ENCODE data around the gene ITIH5. TPM values are rescaled to one million over a fixed set of nuclear protein-coding genes. Genes with fewer than 3 reads are reported as not detected.

The ITIH5 gene
- polyA plus RNA-seq, 4 donors, result 0.54 to 5.8 (median 2.4) TPM

DNA sequence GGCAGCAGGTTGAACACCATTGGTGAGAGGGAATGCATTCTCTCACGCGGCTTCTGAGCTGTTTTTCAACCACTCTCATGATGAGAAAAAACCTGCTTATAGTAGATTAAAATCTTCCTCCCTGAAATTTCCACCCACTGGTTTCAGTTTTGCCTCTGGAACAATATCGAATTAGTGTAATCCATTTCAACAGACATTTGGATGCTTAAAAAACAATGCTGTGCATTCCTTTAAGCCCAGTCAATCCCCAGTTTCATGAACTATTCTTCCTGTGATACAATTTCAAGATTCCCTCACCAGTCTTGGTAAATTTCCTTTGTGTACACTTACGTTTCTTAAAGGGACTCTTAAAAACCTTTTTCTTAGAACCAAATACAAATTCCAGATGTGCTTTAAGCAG lies 89.6 kb downstream of the ITIH5 start:
- DNase-seq (no peak), FAIRE-seq (no peak)
- H3K36me3 ChIP-seq (ENCODE audit: control insufficient read depth in 3 of 3, insufficient read depth in 2 of 3, low read depth in 1 of 3, low read length in 3 of 3), result no peaks in the 10 kb centered on the region
- no peaks in the 10 kb centered on the region for H3K9me3 ChIP-seq (ENCODE audit: control insufficient read depth in 2 of 2, insufficient read depth in 1 of 2, low read depth in 1 of 2, low read length in 1 of 2)
- H3K4me3 ChIP-seq (ENCODE audit: low read depth in 1 of 3, low read length in 3 of 3), result no peak overlapping the region
- H3K4me1 ChIP-seq (ENCODE audit: control insufficient read depth in 3 of 3, insufficient read depth in 2 of 3, low read depth in 1 of 3, low read length in 2 of 3), result no peaks in the 10 kb centered on the region
- WGBS, 3 donors, result 75 to 89% (median 76%) methylated on average over 4 of the region's 4 CpGs
- no peaks in the 10 kb centered on the region for H3K27me3 ChIP-seq (ENCODE audit: control insufficient read depth in 3 of 3, insufficient read depth in 3 of 3, low read length in 3 of 3)
- no peak overlapping the region for H3K27ac ChIP-seq (ENCODE audit: low read depth in 1 of 3, low read length in 2 of 3)

DNA sequence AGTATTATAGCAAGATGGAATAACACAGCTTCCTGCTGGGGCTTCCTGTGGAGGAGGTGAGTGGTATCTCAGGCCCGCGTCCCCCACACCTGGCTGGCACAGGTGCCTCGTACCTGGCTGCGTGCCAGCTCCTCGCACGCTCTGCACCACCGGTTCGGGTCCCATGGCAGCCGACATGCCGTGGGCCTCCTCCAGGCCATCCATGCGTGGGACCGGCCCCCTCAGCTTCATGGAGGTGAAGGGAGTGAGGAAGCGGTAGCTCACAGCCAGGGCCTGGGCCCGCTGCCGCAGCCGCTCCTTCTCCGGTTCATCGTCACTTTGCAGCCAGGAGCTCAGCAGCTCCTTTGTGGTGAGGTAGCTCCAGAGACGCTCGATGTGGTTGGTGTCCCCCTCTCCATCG lies 90.4 kb downstream of the ITIH5 start:
- 85 to 92% (median 92%) methylated on average over 21 of the region's 21 CpGs for WGBS, 3 donors
- no peak for DNase-seq
- no peaks in the 10 kb centered on the region for H3K9me3 ChIP-seq (ENCODE audit: control insufficient read depth in 2 of 2, insufficient read depth in 1 of 2, low read depth in 1 of 2, low read length in 1 of 2)
- H3K36me3 ChIP-seq (ENCODE audit: control insufficient read depth in 3 of 3, insufficient read depth in 2 of 3, low read depth in 1 of 3, low read length in 3 of 3), result no peaks in the 10 kb centered on the region
- H3K4me1 ChIP-seq (ENCODE audit: control insufficient read depth in 3 of 3, insufficient read depth in 2 of 3, low read depth in 1 of 3, low read length in 2 of 3), result no peaks in the 10 kb centered on the region
- H3K27me3 ChIP-seq (ENCODE audit: control insufficient read depth in 3 of 3, insufficient read depth in 3 of 3, low read length in 3 of 3), result no peaks in the 10 kb centered on the region
- FAIRE-seq, result no peak
- H3K4me3 ChIP-seq (ENCODE audit: low read depth in 1 of 3, low read length in 3 of 3), result no peak overlapping the region
- H3K27ac ChIP-seq (ENCODE audit: low read depth in 1 of 3, low read length in 2 of 3), result no peak overlapping the region

DNA sequence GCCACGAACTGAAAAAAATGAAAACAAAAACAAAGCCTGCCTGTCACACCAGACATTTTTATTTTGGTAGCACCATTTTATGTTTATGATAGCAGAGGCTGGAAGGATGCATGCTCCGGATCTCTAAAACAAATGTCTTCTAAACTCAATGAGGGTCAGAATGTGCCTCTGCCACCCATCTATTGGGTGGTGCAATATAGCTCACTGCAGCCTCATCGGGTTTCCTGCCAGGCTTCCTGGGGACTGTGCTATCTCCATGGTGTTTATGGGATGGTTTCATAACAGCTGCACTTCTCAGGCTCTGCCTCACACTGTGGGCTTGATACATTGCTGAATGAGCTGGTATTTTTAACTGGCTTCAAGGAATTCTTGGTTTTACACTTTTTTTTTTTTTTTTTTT lies 94.4 kb downstream of the ITIH5 start:
- FAIRE-seq (no peak), DNase-seq (no peak)
- Histone ChIP-seq H3K4me3 (ENCODE audit: low read depth in 1 of 3, low read length in 3 of 3) (no peak overlapping the region), H3K4me1 (ENCODE audit: control insufficient read depth in 3 of 3, insufficient read depth in 2 of 3, low read depth in 1 of 3, low read length in 2 of 3) (no peaks in the 10 kb centered on the region), H3K27ac (ENCODE audit: low read depth in 1 of 3, low read length in 2 of 3) (no peak overlapping the region), H3K27me3 (ENCODE audit: control insufficient read depth in 3 of 3, insufficient read depth in 3 of 3, low read length in 3 of 3) (no peaks in the 10 kb centered on the region), H3K9me3 (ENCODE audit: control insufficient read depth in 2 of 2, insufficient read depth in 1 of 2, low read depth in 1 of 2, low read length in 1 of 2) (no peaks in the 10 kb centered on the region), H3K36me3 (ENCODE audit: control insufficient read depth in 3 of 3, insufficient read depth in 2 of 3, low read depth in 1 of 3, low read length in 3 of 3) (no peaks in the 10 kb centered on the region)
- WGBS, 3 donors, result 34 to 69% (median 48%) methylated on average over 3 of the region's 3 CpGs

DNA sequence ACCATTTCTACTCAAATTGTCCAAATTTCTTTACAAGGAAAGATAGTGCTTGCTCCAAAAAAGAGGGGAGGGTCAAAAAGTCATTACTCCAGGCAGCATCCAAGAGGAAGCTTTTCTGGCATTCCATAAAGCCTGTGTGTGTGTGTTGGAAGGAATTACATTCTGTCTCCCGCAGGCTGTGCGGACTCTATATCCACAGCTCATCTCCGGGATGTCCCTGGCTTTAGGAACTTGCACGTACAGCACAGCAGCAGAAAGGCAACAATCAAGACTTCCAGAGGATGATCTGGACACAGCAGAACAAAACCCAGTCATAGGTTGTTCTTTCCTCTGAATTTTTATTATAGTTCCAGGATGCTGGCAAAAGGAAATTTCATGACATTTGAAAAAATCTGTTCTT lies 94.8 kb downstream of the ITIH5 start:
- Histone ChIP-seq H3K27ac (ENCODE audit: low read depth in 1 of 3, low read length in 2 of 3) (no peak overlapping the region), H3K36me3 (ENCODE audit: control insufficient read depth in 3 of 3, insufficient read depth in 2 of 3, low read depth in 1 of 3, low read length in 3 of 3) (no peaks in the 10 kb centered on the region), H3K9me3 (ENCODE audit: control insufficient read depth in 2 of 2, insufficient read depth in 1 of 2, low read depth in 1 of 2, low read length in 1 of 2) (no peaks in the 10 kb centered on the region), H3K27me3 (ENCODE audit: control insufficient read depth in 3 of 3, insufficient read depth in 3 of 3, low read length in 3 of 3) (no peaks in the 10 kb centered on the region), H3K4me1 (ENCODE audit: control insufficient read depth in 3 of 3, insufficient read depth in 2 of 3, low read depth in 1 of 3, low read length in 2 of 3) (no peaks in the 10 kb centered on the region), H3K4me3 (ENCODE audit: low read depth in 1 of 3, low read length in 3 of 3) (no peak overlapping the region)
- FAIRE-seq, result no peak
- 66 to 92% (median 84%) methylated on average over 4 of the region's 4 CpGs for WGBS, 3 donors
- no peak for DNase-seq

DNA sequence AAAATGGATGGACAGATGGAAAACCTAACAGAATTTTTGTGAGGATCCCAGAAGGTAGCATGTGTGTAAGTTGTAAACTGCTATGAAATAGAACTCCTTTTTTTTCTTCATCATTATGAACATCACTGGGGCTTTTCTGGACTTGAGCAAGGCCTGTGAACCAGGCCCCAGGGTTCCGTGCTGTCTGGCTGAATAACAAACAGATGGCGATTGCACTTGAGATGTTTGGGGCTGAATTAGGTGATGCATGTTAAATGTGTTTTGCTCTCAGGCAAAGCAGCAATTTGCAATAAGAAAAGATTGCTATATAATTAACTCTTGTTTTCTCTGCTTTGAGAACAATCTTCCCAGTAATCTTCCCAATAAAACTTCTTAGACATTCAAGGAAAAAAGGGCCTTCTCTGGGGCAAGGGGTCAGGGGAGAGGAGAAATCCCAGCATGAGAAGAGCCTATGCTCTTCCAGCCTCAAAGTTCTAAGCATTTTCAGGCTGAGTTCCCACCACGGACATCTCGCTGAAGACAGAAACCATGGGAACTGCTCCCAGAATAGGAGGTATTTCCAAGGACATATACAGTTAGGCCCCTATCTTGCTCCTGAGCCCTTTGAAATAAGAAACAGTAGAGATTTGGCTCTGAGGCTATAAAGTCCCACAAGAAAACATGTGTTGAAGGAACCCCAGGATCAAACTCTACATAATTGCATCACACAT lies 98.7 kb downstream of the ITIH5 start:
- FAIRE-seq (no peak), DNase-seq (no peak)
- Histone ChIP-seq H3K27me3 (ENCODE audit: control insufficient read depth in 3 of 3, insufficient read depth in 3 of 3, low read length in 3 of 3) (no peaks in the 10 kb centered on the region), H3K9me3 (ENCODE audit: control insufficient read depth in 2 of 2, insufficient read depth in 1 of 2, low read depth in 1 of 2, low read length in 1 of 2) (no peaks in the 10 kb centered on the region), H3K4me1 (ENCODE audit: control insufficient read depth in 3 of 3, insufficient read depth in 2 of 3, low read depth in 1 of 3, low read length in 2 of 3) (peaks cover 0 to 5% (median 0%) of the 10 kb centered on the region in 3 donors), H3K36me3 (ENCODE audit: control insufficient read depth in 3 of 3, insufficient read depth in 2 of 3, low read depth in 1 of 3, low read length in 3 of 3) (no peaks in the 10 kb centered on the region), H3K4me3 (ENCODE audit: low read depth in 1 of 3, low read length in 3 of 3) (no peak overlapping the region), H3K27ac (ENCODE audit: low read depth in 1 of 3, low read length in 2 of 3) (no peak overlapping the region)
- 72 to 85% (median 82%) methylated on average over 4 of the region's 4 CpGs for WGBS, 3 donors

DNA sequence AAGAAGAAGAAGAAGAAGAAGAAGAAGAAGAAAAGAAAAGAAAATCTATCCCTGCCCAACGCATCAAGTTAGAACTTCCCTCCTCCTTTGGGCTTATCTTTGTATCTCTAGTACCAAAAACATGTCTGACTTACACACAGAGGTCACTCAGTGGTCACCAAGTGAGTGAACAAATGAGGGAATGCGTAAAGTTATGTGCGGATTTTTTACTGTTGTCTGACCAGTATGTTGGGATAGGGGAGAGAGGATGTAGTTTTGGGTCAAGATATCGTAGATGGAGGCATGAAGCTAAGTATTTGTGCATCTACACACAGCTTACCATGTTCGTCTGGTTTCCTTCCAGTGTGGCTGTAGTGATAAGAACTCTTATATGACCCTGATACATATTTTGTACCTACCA lies 99.9 kb downstream of the ITIH5 start:
- H3K36me3 ChIP-seq (ENCODE audit: control insufficient read depth in 3 of 3, insufficient read depth in 2 of 3, low read depth in 1 of 3, low read length in 3 of 3), result no peaks in the 10 kb centered on the region
- no peaks in the 10 kb centered on the region for H3K9me3 ChIP-seq (ENCODE audit: control insufficient read depth in 2 of 2, insufficient read depth in 1 of 2, low read depth in 1 of 2, low read length in 1 of 2)
- no peak overlapping the region for H3K27ac ChIP-seq (ENCODE audit: low read depth in 1 of 3, low read length in 2 of 3)
- FAIRE-seq (no peak), DNase-seq (no peak)
- H3K4me1 ChIP-seq (ENCODE audit: control insufficient read depth in 3 of 3, insufficient read depth in 2 of 3, low read depth in 1 of 3, low read length in 2 of 3), result peaks cover 0 to 5% (median 2%) of the 10 kb centered on the region in 3 donors
- WGBS, 3 donors, result 81 to 92% (median 87%) methylated on average over 5 of the region's 5 CpGs
- no peaks in the 10 kb centered on the region for H3K27me3 ChIP-seq (ENCODE audit: control insufficient read depth in 3 of 3, insufficient read depth in 3 of 3, low read length in 3 of 3)
- H3K4me3 ChIP-seq (ENCODE audit: low read depth in 1 of 3, low read length in 3 of 3), result no peak overlapping the region

DNA sequence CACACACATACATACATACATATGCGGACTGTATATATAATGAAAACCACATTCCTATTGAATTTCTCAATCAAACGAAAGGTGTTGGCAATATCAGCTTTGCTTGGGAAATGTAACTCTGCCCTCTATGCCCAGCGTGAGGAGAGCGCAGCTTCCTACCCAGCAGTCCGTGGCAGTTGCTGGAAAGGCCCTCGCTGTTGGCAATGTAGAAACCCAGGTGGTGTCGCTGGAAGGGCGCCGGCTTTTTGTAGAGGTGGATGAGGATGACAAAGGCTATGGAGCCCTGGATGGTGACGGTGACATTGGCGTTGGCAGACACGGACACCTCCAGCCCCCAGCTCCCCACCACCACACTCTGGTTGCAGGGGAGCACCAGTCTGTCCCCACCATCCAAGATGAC lies 100.9 kb downstream of the ITIH5 start:
- H3K36me3 ChIP-seq (ENCODE audit: control insufficient read depth in 3 of 3, insufficient read depth in 2 of 3, low read depth in 1 of 3, low read length in 3 of 3), result no peaks in the 10 kb centered on the region
- no peaks in the 10 kb centered on the region for H3K27me3 ChIP-seq (ENCODE audit: control insufficient read depth in 3 of 3, insufficient read depth in 3 of 3, low read length in 3 of 3)
- no peak for FAIRE-seq
- DNase-seq, result no peak
- no peak overlapping the region for H3K27ac ChIP-seq (ENCODE audit: low read depth in 1 of 3, low read length in 2 of 3)
- WGBS, 3 donors, result 92 to 96% (median 95%) methylated on average over 12 of the region's 12 CpGs
- no peak overlapping the region for H3K4me3 ChIP-seq (ENCODE audit: low read depth in 1 of 3, low read length in 3 of 3)
- no peaks in the 10 kb centered on the region for H3K9me3 ChIP-seq (ENCODE audit: control insufficient read depth in 2 of 2, insufficient read depth in 1 of 2, low read depth in 1 of 2, low read length in 1 of 2)
- H3K4me1 ChIP-seq (ENCODE audit: control insufficient read depth in 3 of 3, insufficient read depth in 2 of 3, low read depth in 1 of 3, low read length in 2 of 3), result peaks cover 0 to 12% (median 5%) of the 10 kb centered on the region in 3 donors

DNA sequence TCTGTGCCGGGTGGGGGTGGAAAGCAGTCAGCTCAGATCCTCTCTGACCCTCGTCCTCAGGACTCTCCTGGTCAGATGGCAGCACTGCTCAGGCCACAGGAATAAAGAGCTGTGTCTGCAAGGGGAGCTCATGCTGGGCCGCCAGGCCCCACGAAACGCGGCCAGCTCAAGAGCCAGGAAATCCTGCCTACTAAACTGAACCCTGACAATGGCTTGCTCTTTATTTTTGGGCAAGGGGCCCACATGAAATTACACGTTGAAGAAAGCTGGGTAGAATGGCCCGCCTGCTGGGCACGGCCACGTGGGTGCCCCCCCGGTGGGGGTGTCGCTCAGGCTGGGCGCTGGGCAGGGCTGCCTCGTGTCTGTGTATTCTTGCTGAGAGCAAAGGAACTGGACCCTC lies 103.0 kb downstream of the ITIH5 start:
- Histone ChIP-seq H3K4me1 (ENCODE audit: control insufficient read depth in 3 of 3, insufficient read depth in 2 of 3, low read depth in 1 of 3, low read length in 2 of 3) (peaks cover 0 to 15% (median 5%) of the 10 kb centered on the region in 3 donors), H3K9me3 (ENCODE audit: control insufficient read depth in 2 of 2, insufficient read depth in 1 of 2, low read depth in 1 of 2, low read length in 1 of 2) (no peaks in the 10 kb centered on the region), H3K36me3 (ENCODE audit: control insufficient read depth in 3 of 3, insufficient read depth in 2 of 3, low read depth in 1 of 3, low read length in 3 of 3) (no peaks in the 10 kb centered on the region), H3K27me3 (ENCODE audit: control insufficient read depth in 3 of 3, insufficient read depth in 3 of 3, low read length in 3 of 3) (no peaks in the 10 kb centered on the region), H3K27ac (ENCODE audit: low read depth in 1 of 3, low read length in 2 of 3) (peak overlapping the region in 1 of 3 donors; percentile 63), H3K4me3 (ENCODE audit: low read depth in 1 of 3, low read length in 3 of 3) (no peak overlapping the region)
- WGBS, 3 donors, result 60 to 67% (median 66%) methylated on average over 14 of the region's 14 CpGs
- DNase-seq (no peak), FAIRE-seq (no peak)

DNA sequence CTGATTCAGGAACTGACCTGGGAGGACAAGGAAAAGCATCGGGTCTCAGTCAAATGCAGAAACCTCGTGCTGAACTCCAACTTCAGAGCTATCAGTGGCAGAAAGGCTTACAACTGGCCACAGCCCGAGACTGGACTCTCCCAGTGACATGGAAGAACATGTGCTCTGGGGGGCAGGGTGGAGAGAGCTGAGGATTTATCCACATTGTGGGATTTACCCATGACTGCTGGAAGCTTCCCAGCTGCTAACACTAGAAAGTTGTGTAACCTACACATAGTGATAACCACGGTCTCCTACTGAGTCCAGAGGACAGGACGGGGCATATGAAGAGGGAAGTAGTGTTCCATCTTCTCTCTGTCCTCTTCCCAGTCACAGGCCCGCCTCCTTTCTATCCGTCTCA lies 103.4 kb downstream of the ITIH5 start:
- Histone ChIP-seq H3K27me3 (ENCODE audit: control insufficient read depth in 3 of 3, insufficient read depth in 3 of 3, low read length in 3 of 3) (no peaks in the 10 kb centered on the region), H3K36me3 (ENCODE audit: control insufficient read depth in 3 of 3, insufficient read depth in 2 of 3, low read depth in 1 of 3, low read length in 3 of 3) (no peaks in the 10 kb centered on the region), H3K27ac (ENCODE audit: low read depth in 1 of 3, low read length in 2 of 3) (peak overlapping the region in 1 of 3 donors; percentile 63), H3K4me1 (ENCODE audit: control insufficient read depth in 3 of 3, insufficient read depth in 2 of 3, low read depth in 1 of 3, low read length in 2 of 3) (peaks cover 0 to 15% (median 5%) of the 10 kb centered on the region in 3 donors), H3K4me3 (ENCODE audit: low read depth in 1 of 3, low read length in 3 of 3) (no peak overlapping the region), H3K9me3 (ENCODE audit: control insufficient read depth in 2 of 2, insufficient read depth in 1 of 2, low read depth in 1 of 2, low read length in 1 of 2) (no peaks in the 10 kb centered on the region)
- peak in 1 of 2 donors; percentile 30 for DNase-seq
- no peak for FAIRE-seq
- WGBS, 3 donors, result 44 to 57% (median 52%) methylated on average over 7 of the region's 7 CpGs

All from small intestine (tissue), 7 donors.